Measurements from ENCODE around the gene ENPP3. TPM values are rescaled to one million over a fixed set of nuclear protein-coding genes. Genes with fewer than 3 reads are reported as not detected.

ENPP3 gene
- total and polyA plus RNA-seq, 2 of the 13 experiments (the other 11 are each of a cell fraction or from before 2014, with no cell fraction given), result 40.0 to 75.4 TPM

DNA sequence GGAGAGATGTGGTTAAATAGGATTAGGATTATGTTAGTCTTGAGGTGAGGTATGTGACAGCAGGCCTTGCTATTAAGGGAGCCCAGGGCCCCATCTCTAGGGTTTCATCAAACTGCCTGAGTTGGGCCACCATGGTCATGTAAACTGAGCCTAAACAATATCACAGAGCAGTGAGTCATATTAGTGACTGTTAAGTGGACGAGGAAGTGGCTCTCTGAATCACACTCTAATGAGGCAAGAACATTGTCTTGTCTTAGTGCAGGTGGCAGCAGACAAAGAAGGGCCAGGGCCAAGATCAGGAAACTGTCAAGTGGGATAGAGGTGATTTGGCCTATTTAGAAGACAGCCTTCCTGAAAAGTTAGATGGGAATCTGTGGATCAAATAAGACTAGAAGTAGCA lies 23.1 kb downstream of the ENPP3 start:
- POLR2A ChIA-PET, result no interaction called here
- CTCF ChIA-PET (ENCODE audit: low intra/inter-chr PET ratio, low total read pairs), result no interaction called here
- TF ChIP-seq ZNF674 (CRISPR knock-in tag; IDR thresholded peaks at IDR 0.05; ENCODE audit: low read depth) (no peak), RBFOX2 (IDR thresholded peaks at IDR 0.05; ENCODE audit: low read depth, low read length) (0 out of 2 replicates have a peak, but pooled peaks have one; percentile 15)
- H3K4me1 ChIP-seq (ENCODE audit: insufficient read depth, low read length), result no peaks in the 10 kb centered on the region
- 93% methylated on average over 1 of the region's 1 CpG for WGBS (ENCODE audit: low lambda C conversion rate)
- H3K27ac ChIP-seq (ENCODE audit: extremely low read length, insufficient read depth, low read length), result no peak overlapping the region
- no TSS peak for BruUV-seq (replicated peaks)
- ATAC-seq, result no peak
- no peak overlapping the region for H3K4me3 ChIP-seq (replicated peaks in 1 of 3; ENCODE audit: insufficient read depth in 1 of 3, low read depth in 2 of 3, low read length in 3 of 3)
- no peaks in the 10 kb centered on the region for H3K79me2 ChIP-seq (ENCODE audit: insufficient read depth, low read length)
- FAIRE-seq, result no peak
- no peak overlapping the region for H3K4me2 ChIP-seq (ENCODE audit: low read depth, low read length)
- DNase-seq (ENCODE audit: low spot score), result no peak
- H3K36me3 ChIP-seq (replicated peaks in 1 of 2; ENCODE audit: control insufficient read depth in 1 of 2, insufficient read depth in 2 of 2, low read length in 2 of 2), result peaks cover 12 to 72% of the 10 kb centered on the region in 2 experiments
- H3K27me3 ChIP-seq (ENCODE audit: control insufficient read depth in 1 of 2, insufficient read depth in 2 of 2, low read length in 2 of 2), result no peaks in the 10 kb centered on the region
- in situ Hi-C loops (cut with HindIII; ENCODE audit: extremely low pct_ligation_motif_present, low pct_unique_long_range_greater_than_20kb) (no loop called here), intact Hi-C loops (cut with micrococcal nuclease; ENCODE audit: unreplicated experiment) (no loop called here)
- no peak overlapping the region for H2AFZ ChIP-seq (ENCODE audit: low read length)
- H3K9ac ChIP-seq (ENCODE audit: insufficient read depth, low read depth, low read length), result no peak overlapping the region
- H3K9me3 ChIP-seq (ENCODE audit: low read length), result peaks cover 5% of the 10 kb centered on the region; the same call in 1 of the 2 replicates
- H4K20me1 ChIP-seq (ENCODE audit: insufficient read depth, low read length), result no peaks in the 10 kb centered on the region

DNA sequence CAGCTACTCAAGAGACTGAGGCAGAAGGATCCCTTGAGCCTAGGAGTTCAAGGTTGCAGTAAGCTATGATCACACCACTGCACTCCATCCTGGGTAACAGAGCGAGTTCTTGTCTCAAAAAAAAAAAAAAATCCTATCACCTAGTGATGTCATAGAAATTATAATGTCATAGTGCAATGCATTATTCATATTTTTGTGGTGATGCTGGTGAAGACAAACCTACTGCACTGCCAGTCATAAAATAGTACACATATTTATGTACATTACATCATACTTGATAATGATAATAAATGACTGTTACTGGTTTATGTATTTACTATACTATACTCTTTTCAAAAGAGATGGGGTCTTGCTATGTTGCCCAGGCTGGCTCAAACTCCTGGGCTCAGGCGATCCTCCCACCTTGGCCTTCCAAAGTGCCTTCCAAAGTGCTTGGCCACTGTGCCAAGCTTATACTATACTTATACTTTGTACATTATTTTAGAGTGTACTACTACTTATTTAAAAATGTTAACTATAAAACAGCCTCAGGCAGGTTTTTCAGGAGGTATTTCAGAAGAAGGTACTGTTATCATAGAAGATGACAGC lies 26.6 kb downstream of the ENPP3 start:
- ChIA-PET POLR2A (no interaction called here), CTCF (ENCODE audit: low intra/inter-chr PET ratio, low total read pairs) (no interaction called here)
- peaks cover 6 to 69% of the 10 kb centered on the region in 2 experiments; a peak in 4 of 5 replicates for H3K36me3 ChIP-seq (replicated peaks in 1 of 2; ENCODE audit: control insufficient read depth in 1 of 2, insufficient read depth in 2 of 2, low read length in 2 of 2)
- no TSS peak for BruUV-seq (replicated peaks)
- no peaks in the 10 kb centered on the region for H3K4me1 ChIP-seq (ENCODE audit: insufficient read depth, low read length)
- intact Hi-C loops (cut with micrococcal nuclease; ENCODE audit: unreplicated experiment), result no loop called here
- peaks cover 5% of the 10 kb centered on the region; the same call in 1 of the 2 replicates for H3K9me3 ChIP-seq (ENCODE audit: low read length)
- 91% methylated on average over 2 of the region's 2 CpGs for WGBS (ENCODE audit: low lambda C conversion rate)
- no peak overlapping the region for H3K4me2 ChIP-seq (ENCODE audit: low read depth, low read length)
- ATAC-seq (no peak), DNase-seq (ENCODE audit: low spot score) (no peak), FAIRE-seq (no peak)
- no peak overlapping the region for H3K9ac ChIP-seq (ENCODE audit: insufficient read depth, low read depth, low read length)
- no peaks in the 10 kb centered on the region for H4K20me1 ChIP-seq (ENCODE audit: insufficient read depth, low read length)
- no peak overlapping the region for H2AFZ ChIP-seq (ENCODE audit: low read length)
- no peaks in the 10 kb centered on the region for H3K79me2 ChIP-seq (ENCODE audit: insufficient read depth, low read length)
- H3K27me3 ChIP-seq (ENCODE audit: control insufficient read depth in 1 of 2, insufficient read depth in 2 of 2, low read length in 2 of 2), result no peaks in the 10 kb centered on the region
- no peak overlapping the region for H3K4me3 ChIP-seq (replicated peaks in 1 of 3; ENCODE audit: insufficient read depth in 1 of 3, low read depth in 2 of 3, low read length in 3 of 3)
- no peak overlapping the region for H3K27ac ChIP-seq (ENCODE audit: extremely low read length, insufficient read depth, low read length)
- in situ Hi-C loops (cut with HindIII; ENCODE audit: extremely low pct_ligation_motif_present, low pct_unique_long_range_greater_than_20kb), result no loop called here
- TF ChIP-seq MIER2 (CRISPR knock-in tag; IDR thresholded peaks at IDR 0.05), result no peak
- no peak for TF ChIP-seq NR1H2 (CRISPR knock-in tag; IDR thresholded peaks at IDR 0.05; ENCODE audit: borderline replicate concordance, low read depth)
- TF ChIP-seq ARNT2 (CRISPR knock-in tag; IDR thresholded peaks at IDR 0.05; ENCODE audit: low read depth), result no peak
- TF ChIP-seq ZNF224 (CRISPR knock-in tag; IDR thresholded peaks at IDR 0.05), result no peak
- no peak for TF ChIP-seq ZFP37 (CRISPR knock-in tag; IDR thresholded peaks at IDR 0.05; ENCODE audit: borderline replicate concordance)
- peak; percentile 66 for TF ChIP-seq ATF7 (IDR thresholded peaks at IDR 0.05)
- no peak for TF ChIP-seq ATF7 (CRISPR knock-in tag; IDR thresholded peaks at IDR 0.05)
- no peak for TF ChIP-seq NCOA2 (CRISPR knock-in tag; IDR thresholded peaks at IDR 0.05)
- no peak for TF ChIP-seq ZNF350 (CRISPR knock-in tag; IDR thresholded peaks at IDR 0.05; ENCODE audit: borderline replicate concordance, low read depth)
- peak; percentile 83 for TF ChIP-seq CREB1 (IDR thresholded peaks at IDR 0.05)
- no peak for TF ChIP-seq CREB1 (CRISPR knock-in tag; IDR thresholded peaks at IDR 0.05)
- no peak for TF ChIP-seq SP2 (CRISPR knock-in tag; IDR thresholded peaks at IDR 0.05)
- TF ChIP-seq ZNF121 (CRISPR knock-in tag; IDR thresholded peaks at IDR 0.05), result peak; percentile 79
- no peak for TF ChIP-seq ZNF263 (CRISPR knock-in tag; IDR thresholded peaks at IDR 0.05)
- no peak for TF ChIP-seq SRF (IDR thresholded peaks at IDR 0.05; ENCODE audit: low read depth, low read length)
- TF ChIP-seq, protein P1, sequence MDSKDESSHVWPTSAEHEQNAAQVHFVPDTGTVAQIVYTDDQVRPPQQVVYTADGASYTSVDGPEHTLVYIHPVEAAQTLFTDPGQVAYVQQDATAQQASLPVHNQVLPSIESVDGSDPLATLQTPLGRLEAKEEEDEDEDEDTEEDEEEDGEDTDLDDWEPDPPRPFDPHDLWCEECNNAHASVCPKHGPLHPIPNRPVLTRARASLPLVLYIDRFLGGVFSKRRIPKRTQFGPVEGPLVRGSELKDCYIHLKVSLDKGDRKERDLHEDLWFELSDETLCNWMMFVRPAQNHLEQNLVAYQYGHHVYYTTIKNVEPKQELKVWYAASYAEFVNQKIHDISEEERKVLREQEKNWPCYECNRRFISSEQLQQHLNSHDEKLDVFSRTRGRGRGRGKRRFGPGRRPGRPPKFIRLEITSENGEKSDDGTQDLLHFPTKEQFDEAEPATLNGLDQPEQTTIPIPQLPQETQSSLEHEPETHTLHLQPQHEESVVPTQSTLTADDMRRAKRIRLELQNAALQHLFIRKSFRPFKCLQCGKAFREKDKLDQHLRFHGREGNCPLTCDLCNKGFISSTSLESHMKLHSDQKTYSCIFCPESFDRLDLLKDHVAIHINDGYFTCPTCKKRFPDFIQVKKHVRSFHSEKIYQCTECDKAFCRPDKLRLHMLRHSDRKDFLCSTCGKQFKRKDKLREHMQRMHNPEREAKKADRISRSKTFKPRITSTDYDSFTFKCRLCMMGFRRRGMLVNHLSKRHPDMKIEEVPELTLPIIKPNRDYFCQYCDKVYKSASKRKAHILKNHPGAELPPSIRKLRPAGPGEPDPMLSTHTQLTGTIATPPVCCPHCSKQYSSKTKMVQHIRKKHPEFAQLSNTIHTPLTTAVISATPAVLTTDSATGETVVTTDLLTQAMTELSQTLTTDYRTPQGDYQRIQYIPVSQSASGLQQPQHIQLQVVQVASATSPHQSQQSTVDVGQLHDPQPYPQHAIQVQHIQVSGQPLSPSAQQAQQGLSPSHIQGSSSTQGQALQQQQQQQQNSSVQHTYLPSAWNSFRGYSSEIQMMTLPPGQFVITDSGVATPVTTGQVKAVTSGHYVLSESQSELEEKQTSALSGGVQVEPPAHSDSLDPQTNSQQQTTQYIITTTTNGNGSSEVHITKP (CRISPR knock-in tag; IDR thresholded peaks at IDR 0.05; ENCODE audit: low read depth), result no peak
